ENCODE results near the gene HPX. TPM values are rescaled to one million over a fixed set of nuclear protein-coding genes. Genes with fewer than 3 reads are reported as not detected.

Gene HPX
- total RNA-seq, 1 experiment from 2014 or later: not detected

- H3K36me3 ChIP-seq: no peaks in the 10 kb centered on the region
- no peaks in the 10 kb centered on the region for H3K9me3 ChIP-seq (replicated peaks)
- no peak overlapping the region for H3K4me3 ChIP-seq
- no peak for DNase-seq
- no peak overlapping the region for H3K27ac ChIP-seq
- H3K27me3 ChIP-seq: no peaks in the 10 kb centered on the region
- H3K4me1 ChIP-seq: no peaks in the 10 kb centered on the region
These were observed 7.8 kb upstream of the HPX start for GRCh38 chr11:6448574-6448973.

DNA sequence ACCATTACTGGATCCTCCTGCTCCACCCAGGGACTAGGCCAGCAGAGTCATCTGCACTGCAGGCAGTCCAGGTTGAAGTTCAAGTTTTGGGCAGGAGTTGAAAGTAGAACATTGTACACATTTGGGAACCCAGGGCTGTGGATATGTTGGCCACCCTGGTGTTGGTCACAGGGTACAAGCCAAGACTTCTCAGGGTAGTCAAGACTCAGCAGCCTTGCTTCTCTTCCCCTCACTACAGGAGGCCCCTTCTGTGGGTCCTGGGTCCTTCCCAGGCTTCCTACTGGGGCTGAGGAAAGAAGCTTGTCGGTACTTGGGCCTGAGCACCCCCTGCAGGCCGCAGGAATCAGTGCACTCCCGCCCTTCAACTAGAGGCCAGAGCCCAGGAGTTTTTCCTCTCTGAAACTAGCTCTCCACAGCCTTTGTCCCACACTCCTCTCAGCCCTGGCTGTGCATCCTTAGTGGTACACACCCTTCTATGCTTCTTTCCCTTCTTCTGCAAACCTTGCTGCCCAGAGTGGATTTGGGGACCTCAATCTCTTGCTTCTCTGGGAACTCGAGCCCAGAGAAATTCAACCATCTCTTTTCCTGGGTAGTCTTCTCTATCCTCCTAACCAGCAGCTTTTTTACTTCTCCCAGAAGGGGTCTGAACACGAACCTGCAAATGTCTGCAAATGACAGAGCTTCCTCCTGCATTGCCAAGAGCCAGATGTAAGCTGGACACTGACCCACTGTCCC is 2.6 kb upstream of the HPX start:
- no peaks in the 10 kb centered on the region for H3K4me1 ChIP-seq
- H3K4me3 ChIP-seq: no peak overlapping the region
- H3K36me3 ChIP-seq: no peaks in the 10 kb centered on the region
- 0 out of 2 replicates have a peak, but pooled peaks cover 2% of the 10 kb centered on the region for H3K27me3 ChIP-seq
- DNase-seq: peak; percentile 41 to 67
- H3K27ac ChIP-seq: no peak overlapping the region
- H3K9me3 ChIP-seq (replicated peaks): no peaks in the 10 kb centered on the region

GRCh38 chr11:6442441-6442840 is 1.7 kb upstream of the HPX start:
- no peaks in the 10 kb centered on the region for H3K9me3 ChIP-seq (replicated peaks)
- no peak overlapping the region for H3K4me3 ChIP-seq
- no peaks in the 10 kb centered on the region for H3K4me1 ChIP-seq
- no peak overlapping the region for H3K27ac ChIP-seq
- no peak for DNase-seq
- no peaks in the 10 kb centered on the region for H3K36me3 ChIP-seq
- 0 out of 2 replicates have a peak, but pooled peaks cover 2% of the 10 kb centered on the region for H3K27me3 ChIP-seq

DNA sequence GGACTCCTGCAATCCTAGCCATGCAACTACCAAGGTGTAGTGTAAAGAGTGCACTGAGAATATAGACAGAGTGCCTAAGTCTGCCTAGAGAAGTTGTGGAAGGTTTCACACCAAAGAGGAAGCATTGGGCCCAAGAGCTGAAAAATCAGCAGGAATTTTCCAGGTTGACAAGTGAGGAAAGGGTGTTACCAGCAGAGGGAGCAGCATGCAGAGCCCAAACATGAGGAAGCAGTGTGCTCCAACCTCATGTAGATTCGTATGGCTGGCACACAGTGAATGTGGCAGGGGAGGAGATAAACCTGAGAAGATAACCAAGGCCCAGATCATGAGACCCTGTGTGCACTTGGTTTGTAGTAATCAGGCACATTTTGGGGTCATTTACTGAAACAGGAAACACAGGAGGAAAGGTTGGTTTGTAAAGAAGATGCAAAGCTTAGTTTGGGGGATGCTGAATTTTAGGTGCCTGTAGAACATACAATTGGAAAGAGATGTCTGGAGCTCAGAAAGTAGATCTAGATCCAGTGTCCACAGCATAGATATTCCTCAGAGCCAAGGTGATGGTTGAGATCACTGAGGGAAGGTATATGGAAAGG is 1.7 kb downstream of the HPX start:
- 0 out of 2 replicates have a peak, but pooled peaks cover 2% of the 10 kb centered on the region for H3K27me3 ChIP-seq
- no peaks in the 10 kb centered on the region for H3K36me3 ChIP-seq
- H3K27ac ChIP-seq: no peak overlapping the region
- H3K4me3 ChIP-seq: no peak overlapping the region
- no peaks in the 10 kb centered on the region for H3K9me3 ChIP-seq (replicated peaks)
- peak; percentile 46 to 63 for DNase-seq
- no peaks in the 10 kb centered on the region for H3K4me1 ChIP-seq

DNA sequence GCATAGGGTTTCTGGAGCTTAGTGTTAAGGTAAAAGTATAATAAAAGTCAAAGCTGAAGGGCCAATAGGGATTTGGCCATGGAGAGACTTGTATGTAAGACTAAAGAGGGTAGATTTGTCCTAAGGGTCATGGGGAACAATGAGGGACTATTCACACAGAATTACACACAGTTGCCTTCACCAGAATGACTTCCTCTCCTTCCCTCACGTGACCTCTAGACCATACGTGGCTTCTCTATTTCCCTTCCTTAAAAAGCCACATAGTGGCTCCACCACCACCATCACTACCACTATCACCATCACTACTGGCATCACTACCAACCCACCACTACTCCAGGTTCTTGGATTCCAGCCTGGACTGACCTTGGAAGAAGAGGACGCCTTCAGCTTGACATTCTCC is 2.8 kb downstream of the HPX start:
- Histone ChIP-seq H3K36me3 (no peaks in the 10 kb centered on the region), H3K4me3 (no peak overlapping the region), H3K27ac (no peak overlapping the region), H3K27me3 (0 out of 2 replicates have a peak, but pooled peaks cover 2% of the 10 kb centered on the region), H3K4me1 (no peaks in the 10 kb centered on the region), H3K9me3 (replicated peaks) (no peaks in the 10 kb centered on the region)
- DNase-seq: no peak

DNA sequence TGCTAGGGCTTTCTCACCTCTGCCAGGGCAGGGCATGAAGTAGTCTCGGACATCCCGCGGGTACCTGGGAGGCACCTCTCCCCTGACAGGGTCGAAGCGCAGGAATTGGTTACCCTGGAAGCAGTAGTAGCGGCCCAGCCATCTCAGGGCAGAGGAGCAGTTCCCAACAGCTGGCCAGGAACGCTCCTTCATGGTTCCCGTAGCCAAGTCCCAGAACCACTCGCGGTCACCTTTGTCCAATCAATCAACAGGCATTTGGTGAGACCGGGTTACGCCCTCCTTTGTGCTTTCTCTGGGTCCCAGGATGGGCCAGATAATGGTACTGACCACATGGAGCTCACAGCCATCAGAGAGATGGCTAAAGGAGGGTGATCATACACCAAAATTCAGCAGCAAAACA is 3.4 kb downstream of the HPX start:
- DNase-seq: no peak
- H3K4me3 ChIP-seq: no peak overlapping the region
- 0 out of 2 replicates have a peak, but pooled peaks cover 2% of the 10 kb centered on the region for H3K27me3 ChIP-seq
- H3K36me3 ChIP-seq: no peaks in the 10 kb centered on the region
- no peaks in the 10 kb centered on the region for H3K9me3 ChIP-seq (replicated peaks)
- peaks cover 1% of the 10 kb centered on the region; the same call in 1 of the 2 replicates for H3K4me1 ChIP-seq
- H3K27ac ChIP-seq: no peak overlapping the region

- Histone ChIP-seq H3K9me3 (replicated peaks) (no peaks in the 10 kb centered on the region), H3K27me3 (no peaks in the 10 kb centered on the region), H3K27ac (no peak overlapping the region), H3K4me3 (no peak overlapping the region), H3K4me1 (peaks cover 10% of the 10 kb centered on the region; the same call in 1 of the 2 replicates), H3K36me3 (no peaks in the 10 kb centered on the region)
- DNase-seq: no peak
These were observed 6.7 kb downstream of the HPX start for GRCh38 chr11:6433998-6434660.

DNA sequence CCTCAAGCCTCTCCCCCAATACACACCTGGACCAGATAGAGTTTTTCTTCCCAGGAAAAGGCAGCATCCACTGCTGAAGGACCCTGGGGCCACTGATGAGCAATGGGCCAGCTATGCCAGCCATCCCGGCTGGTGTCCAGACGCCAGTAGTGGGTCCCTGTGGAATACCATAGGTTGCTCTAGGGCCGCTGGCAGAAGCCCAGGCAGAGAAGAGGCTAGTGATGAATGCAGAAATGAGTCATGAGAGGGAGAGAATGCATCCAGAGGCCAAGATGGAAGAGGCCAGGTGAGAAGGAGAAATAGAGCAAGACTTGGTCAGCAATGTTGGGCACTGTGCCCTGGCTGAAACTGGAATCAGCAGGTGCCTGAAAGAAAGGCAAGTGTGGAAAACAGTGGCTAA is 8.9 kb downstream of the HPX start:
- DNase-seq: peak; percentile 40 to 62
- no peak overlapping the region for H3K27ac ChIP-seq
- no peak overlapping the region for H3K4me3 ChIP-seq
- H3K27me3 ChIP-seq: no peaks in the 10 kb centered on the region
- no peaks in the 10 kb centered on the region for H3K9me3 ChIP-seq (replicated peaks)
- H3K36me3 ChIP-seq: no peaks in the 10 kb centered on the region
- peaks cover 12% of the 10 kb centered on the region; the same call in 1 of the 2 replicates for H3K4me1 ChIP-seq

GRCh38 chr11:6427516-6427915 is 13.3 kb downstream of the HPX start:
- Histone ChIP-seq H3K27me3 (no peaks in the 10 kb centered on the region), H3K27ac (no peak overlapping the region)

DNA sequence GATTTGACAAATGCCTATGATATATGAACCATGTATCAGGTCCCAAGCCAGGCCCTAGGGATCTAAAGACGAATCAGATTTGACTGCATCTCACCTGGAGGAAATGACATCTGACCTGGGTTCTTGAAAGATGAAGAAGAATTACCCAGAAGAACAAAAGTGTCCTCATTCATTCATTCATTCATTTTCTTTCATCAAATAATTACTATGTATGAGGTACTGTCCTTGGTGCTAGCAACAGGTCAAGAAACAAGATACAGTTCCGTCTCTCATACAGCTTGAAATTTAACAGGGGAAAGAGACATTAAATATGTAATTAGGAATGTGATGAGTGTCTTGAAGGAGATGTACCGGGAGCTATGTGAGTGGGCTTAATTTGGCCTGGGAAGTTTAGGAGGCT is 20.1 kb downstream of the HPX start:
- H3K9me3 ChIP-seq (replicated peaks): no peaks in the 10 kb centered on the region
- no peaks in the 10 kb centered on the region for H3K27me3 ChIP-seq
- no peak for DNase-seq
- peaks cover 3% of the 10 kb centered on the region; the same call in 1 of the 2 replicates for H3K4me1 ChIP-seq
- no peak overlapping the region for H3K27ac ChIP-seq
- no peaks in the 10 kb centered on the region for H3K36me3 ChIP-seq
- no peak overlapping the region for H3K4me3 ChIP-seq

More at GRCh38 chr11:6427516-6427915, 13.3 kb downstream of the HPX start:
- DNase-seq: no peak
- H3K4me1 ChIP-seq: peaks cover 12% of the 10 kb centered on the region; the same call in 1 of the 2 replicates
- H3K36me3 ChIP-seq: no peaks in the 10 kb centered on the region
- H3K4me3 ChIP-seq: no peak overlapping the region
- H3K9me3 ChIP-seq (replicated peaks): no peaks in the 10 kb centered on the region

DNA sequence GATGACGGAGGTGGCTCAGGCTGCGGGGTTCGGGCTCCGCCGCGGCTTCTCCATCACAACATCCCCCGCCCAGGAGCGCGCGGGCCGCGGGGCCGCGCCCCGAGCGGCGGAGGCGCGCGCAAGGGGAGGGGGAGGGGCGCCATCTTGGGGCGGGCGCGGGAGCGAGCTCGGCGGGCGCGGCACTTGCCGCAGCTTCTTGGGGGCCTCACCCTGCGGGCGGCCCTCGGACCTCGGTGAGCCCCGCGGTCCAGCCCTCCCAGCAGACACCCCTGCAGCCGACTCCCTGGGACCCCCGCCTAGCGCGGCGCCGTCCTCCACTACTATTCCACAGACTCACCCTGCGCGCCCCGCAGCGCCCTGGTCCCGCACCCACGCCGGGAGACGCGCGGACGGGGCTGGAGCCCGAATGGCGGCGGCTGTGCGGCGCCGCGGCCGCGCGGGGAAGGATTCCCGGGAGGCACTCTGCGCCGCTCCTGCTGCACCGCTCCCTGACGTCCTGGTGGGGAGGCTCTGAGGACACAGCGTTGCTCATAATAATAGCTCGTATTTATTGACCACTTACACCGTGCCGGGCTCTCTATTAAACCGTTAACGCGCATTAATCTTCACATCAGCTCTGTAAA is 21.7 kb downstream of the HPX start, which contains the start of gene APBB1:
APBB1 (minus strand) TSS at position 86 of the 623 bp plus-strand sequence. CDS start 7,747 bp downstream, outside the sequence.
- H3K27ac ChIP-seq: no peak within 1 kb of the TSS
- peaks cover 3% of the 10 kb centered on the region; the same call in 1 of the 2 replicates for H3K4me1 ChIP-seq
- no peaks in the 10 kb centered on the region for H3K36me3 ChIP-seq
- H3K9me3 ChIP-seq (replicated peaks): no peaks in the 10 kb centered on the region
- DNase-seq: peak; percentile 45 to 63
- peak within 1 kb of the TSS; percentile 85 for H3K4me3 ChIP-seq
- no peaks in the 10 kb centered on the region for H3K27me3 ChIP-seq

DNA sequence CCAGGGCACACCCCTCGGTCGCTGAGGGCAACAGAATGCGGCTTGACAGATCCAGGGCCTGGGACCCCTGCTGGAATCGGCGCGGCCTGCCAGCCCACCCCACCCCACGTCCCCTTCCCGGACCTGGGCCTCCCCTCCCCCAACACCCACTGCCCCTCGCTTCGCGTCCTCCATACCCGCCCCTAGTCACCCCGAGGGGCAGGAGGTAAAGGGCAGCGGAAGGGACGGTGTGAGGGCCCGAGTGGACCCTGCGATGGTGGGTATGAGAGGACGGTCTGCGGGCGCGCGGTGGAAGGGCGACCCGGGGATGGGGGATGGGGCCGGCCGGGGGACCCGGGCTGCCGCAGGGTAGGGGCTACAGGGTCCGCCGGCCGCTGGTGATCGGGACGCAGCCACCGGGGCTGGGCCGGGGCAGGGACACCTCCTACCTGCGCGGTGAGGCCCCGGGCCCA is 22.2 kb downstream of the HPX start:
- H3K27ac ChIP-seq: no peak overlapping the region
- DNase-seq: peak in 1 of 2 experiments; percentile 41
- H3K4me3 ChIP-seq: peak overlapping the region; percentile 85
- no peaks in the 10 kb centered on the region for H3K27me3 ChIP-seq
- no peaks in the 10 kb centered on the region for H3K36me3 ChIP-seq
- H3K4me1 ChIP-seq: peaks cover 3% of the 10 kb centered on the region; the same call in 1 of the 2 replicates
- H3K9me3 ChIP-seq (replicated peaks): no peaks in the 10 kb centered on the region

GRCh38 chr11:6417907-6418556 is 22.8 kb downstream of the HPX start:
- Histone ChIP-seq H3K4me1 (peaks cover 3% of the 10 kb centered on the region; the same call in 1 of the 2 replicates), H3K36me3 (no peaks in the 10 kb centered on the region), H3K27ac (no peak overlapping the region), H3K4me3 (peak overlapping the region; percentile 85), H3K9me3 (replicated peaks) (no peaks in the 10 kb centered on the region), H3K27me3 (no peaks in the 10 kb centered on the region)
- no peak for DNase-seq

DNA sequence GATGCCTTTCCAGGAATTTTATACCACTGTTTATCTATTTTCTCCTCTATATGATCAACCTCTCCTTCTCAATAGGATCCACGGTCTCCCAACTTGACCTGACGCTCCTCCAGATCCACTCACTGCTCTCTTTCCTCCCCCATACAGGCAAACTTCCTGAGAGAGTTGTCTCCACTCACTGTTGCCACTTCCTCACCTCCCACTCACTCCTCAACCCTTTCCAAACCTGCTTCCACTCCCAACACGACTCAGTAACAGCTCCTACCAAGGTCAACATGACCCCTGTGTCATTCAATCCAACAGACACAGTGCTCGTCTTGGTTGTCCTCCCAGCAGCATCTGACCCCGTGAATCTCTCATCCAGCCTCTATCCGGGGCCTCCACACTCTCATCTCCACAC is 25.0 kb downstream of the HPX start:
- no peak overlapping the region for H3K27ac ChIP-seq
- H3K4me1 ChIP-seq: peaks cover 3% of the 10 kb centered on the region; the same call in 1 of the 2 replicates
- no peaks in the 10 kb centered on the region for H3K36me3 ChIP-seq
- H3K4me3 ChIP-seq: no peak overlapping the region
- no peaks in the 10 kb centered on the region for H3K9me3 ChIP-seq (replicated peaks)
- no peaks in the 10 kb centered on the region for H3K27me3 ChIP-seq
- DNase-seq: no peak
